ENCODE results near the gene MTHFSD. TPM values are rescaled to one million over a fixed set of nuclear protein-coding genes. Genes with fewer than 3 reads are reported as not detected.

The MTHFSD gene
- total and polyA plus RNA-seq, 2 donors (not counting 3 experiments of a cell fraction or from before 2014, with no cell fraction given) = 16.7 to 21.1 TPM

DNA sequence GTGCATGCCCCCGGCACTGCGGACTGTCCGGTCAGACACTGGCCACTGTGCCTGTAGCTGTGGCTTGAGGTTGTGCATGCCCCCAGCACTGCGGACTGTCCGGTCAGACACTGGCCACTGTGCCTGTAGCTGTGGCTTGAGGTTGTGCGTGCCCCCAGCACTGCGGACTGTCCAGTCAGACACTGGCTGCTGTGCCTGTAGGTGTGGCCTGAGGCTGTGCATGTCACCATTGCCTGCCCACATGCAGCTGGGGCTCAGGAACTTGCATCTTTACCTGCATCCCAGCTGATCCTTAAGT is 5.2 kb downstream of the MTHFSD start:
- no peak overlapping the region for H2AFZ ChIP-seq (ENCODE audit: low read depth, low read length)
- H3K27me3 ChIP-seq (ENCODE audit: control insufficient read depth in 2 of 2, insufficient read depth in 2 of 2, low read length in 2 of 2) = no peaks in the 10 kb centered on the region
- dilution Hi-C loops (cut with MboI; ENCODE audit: extremely low pct_ligation_motif_present, low sequenced_read_pairs) (no loop called here), intact Hi-C loops (cut with micrococcal nuclease) (no loop called here)
- H3K27ac ChIP-seq (ENCODE audit: insufficient read depth, low read depth, low read length) = no peak overlapping the region
- DNase-seq (ENCODE audit: low read depth, low spot score) (no peak), FAIRE-seq (no peak)
- peaks cover 2 to 8% of the 10 kb centered on the region in 2 experiments for H3K36me3 ChIP-seq (ENCODE audit: control insufficient read depth in 2 of 2, extremely low read depth in 1 of 2, insufficient read depth in 2 of 2, low read length in 2 of 2)
- CTCF ChIA-PET = interaction anchor here (1.2 kb wide), 1 partner anchor 26 kb away, joined by 3 read pairs; no protein-coding TSS in a partner anchor
- no peaks in the 10 kb centered on the region for H3K9me1 ChIP-seq (replicated peaks; ENCODE audit: control insufficient read depth, extremely low read depth, insufficient read depth, low read length)
- BruUV-seq (replicated peaks) = no TSS peak
- TF ChIP-seq, protein P1, sequence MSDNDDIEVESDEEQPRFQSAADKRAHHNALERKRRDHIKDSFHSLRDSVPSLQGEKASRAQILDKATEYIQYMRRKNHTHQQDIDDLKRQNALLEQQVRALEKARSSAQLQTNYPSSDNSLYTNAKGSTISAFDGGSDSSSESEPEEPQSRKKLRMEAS (IDR thresholded peaks at IDR 0.05; ENCODE audit: insufficient read depth, insufficient read length) = no peak
- TF ChIP-seq POLR2A (IDR thresholded peaks at IDR 0.05; ENCODE audit: low read depth, low read length) = no peak
- no peak overlapping the region for H3K4me3 ChIP-seq (replicated peaks in 1 of 3; ENCODE audit: insufficient read depth in 1 of 3, low read depth in 1 of 3, low read length in 3 of 3)
- H3K9me3 ChIP-seq (replicated peaks; ENCODE audit: control insufficient read depth, insufficient read depth, low read length) = no peaks in the 10 kb centered on the region
- H3K4me2 ChIP-seq (ENCODE audit: insufficient read depth, low read length) = no peak overlapping the region
- POLR2A ChIA-PET = no interaction called here
- H3K79me2 ChIP-seq (ENCODE audit: control insufficient read depth, insufficient read depth, low read length) = peaks cover 12% of the 10 kb centered on the region
- no peaks in the 10 kb centered on the region for H4K20me1 ChIP-seq (replicated peaks; ENCODE audit: control insufficient read depth, extremely low read depth, insufficient read depth, low read length)
- no peak overlapping the region for H3K9ac ChIP-seq (replicated peaks; ENCODE audit: extremely low read depth, insufficient read depth, low read length)
- peaks cover 6% of the 10 kb centered on the region for H3K4me1 ChIP-seq (ENCODE audit: control insufficient read depth, extremely low read depth, insufficient read depth, low read length)

DNA sequence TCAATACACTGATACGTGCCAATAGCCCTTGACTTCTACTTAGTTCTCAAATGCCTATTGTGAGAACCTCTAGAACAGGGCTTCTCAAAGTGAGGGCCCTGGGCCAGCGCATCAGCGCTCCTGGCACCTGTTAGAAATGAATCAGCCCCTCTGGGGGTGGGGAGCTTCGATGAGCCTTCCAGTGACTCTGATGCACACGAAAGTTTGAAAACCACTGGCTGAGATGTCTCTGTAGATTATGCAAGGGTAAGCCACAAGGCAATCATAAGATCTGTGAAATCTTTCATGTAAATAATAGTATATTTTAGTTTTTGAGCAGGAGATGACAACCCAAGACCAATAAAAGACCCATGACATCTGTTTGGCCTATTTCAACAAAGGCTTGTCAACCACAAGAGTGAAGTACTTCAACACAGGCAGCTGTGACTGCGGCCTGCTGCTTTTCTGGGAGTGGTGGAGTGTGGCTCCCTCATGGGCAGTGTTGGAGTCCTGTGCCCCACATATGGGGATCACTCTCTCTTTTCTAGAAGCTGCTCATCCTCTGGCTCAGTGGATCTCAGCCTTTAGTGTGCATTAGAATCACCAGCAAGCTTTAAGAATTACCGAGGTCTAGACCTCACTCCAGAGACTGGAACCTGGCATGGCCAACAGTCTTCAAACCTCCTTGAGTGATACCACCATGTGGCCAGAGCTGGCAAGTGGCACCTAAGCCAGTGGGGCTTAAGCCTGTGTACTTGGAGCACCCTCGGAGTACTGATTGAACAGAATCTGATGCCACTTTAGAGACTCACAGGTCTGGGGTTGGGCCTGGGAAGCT is 5.8 kb downstream of the MTHFSD start:
- FAIRE-seq = no peak
- intact Hi-C loops (cut with micrococcal nuclease) = no loop called here

More for the DNA sequence above, 5.8 kb downstream of the MTHFSD start:
- Histone ChIP-seq H2AFZ (ENCODE audit: low read depth, low read length) (no peak overlapping the region), H3K36me3 (ENCODE audit: control insufficient read depth in 2 of 2, extremely low read depth in 1 of 2, insufficient read depth in 2 of 2, low read length in 2 of 2) (peaks cover 2 to 8% of the 10 kb centered on the region in 2 experiments), H3K9ac (replicated peaks; ENCODE audit: extremely low read depth, insufficient read depth, low read length) (no peak overlapping the region), H3K4me1 (ENCODE audit: control insufficient read depth, extremely low read depth, insufficient read depth, low read length) (peaks cover 3% of the 10 kb centered on the region), H3K9me1 (replicated peaks; ENCODE audit: control insufficient read depth, extremely low read depth, insufficient read depth, low read length) (no peaks in the 10 kb centered on the region), H3K4me3 (replicated peaks in 1 of 3; ENCODE audit: insufficient read depth in 1 of 3, low read depth in 1 of 3, low read length in 3 of 3) (no peak overlapping the region), H3K27me3 (ENCODE audit: control insufficient read depth in 2 of 2, insufficient read depth in 2 of 2, low read length in 2 of 2) (no peaks in the 10 kb centered on the region), H4K20me1 (replicated peaks; ENCODE audit: control insufficient read depth, extremely low read depth, insufficient read depth, low read length) (no peaks in the 10 kb centered on the region), H3K9me3 (replicated peaks; ENCODE audit: control insufficient read depth, insufficient read depth, low read length) (no peaks in the 10 kb centered on the region), H3K79me2 (ENCODE audit: control insufficient read depth, insufficient read depth, low read length) (peaks cover 6% of the 10 kb centered on the region), H3K27ac (ENCODE audit: insufficient read depth, low read depth, low read length) (no peak overlapping the region), H3K4me2 (ENCODE audit: insufficient read depth, low read length) (no peak overlapping the region)
- no TSS peak for BruUV-seq (replicated peaks)
- no peak for DNase-seq (ENCODE audit: low read depth, low spot score)
- ChIA-PET CTCF (interaction anchor here (0.6 to 1.2 kb wide), 2 partner anchors 27 to 468 kb away, joined by 3 to 4 read pairs; no protein-coding TSS in a partner anchor), POLR2A (interaction anchor here (0.5 kb wide), 1 partner anchor 1213 kb away, joined by 3 read pairs; no protein-coding TSS in a partner anchor)
- dilution Hi-C loops (cut with MboI; ENCODE audit: extremely low pct_ligation_motif_present, low sequenced_read_pairs) = no loop called here
- TF ChIP-seq FOS (IDR thresholded peaks at IDR 0.05; ENCODE audit: borderline replicate concordance, insufficient read depth, low read length) (no peak), POLR2A (IDR thresholded peaks at IDR 0.05; ENCODE audit: low read depth, low read length) (no peak), POLR2AphosphoS5 (IDR thresholded peaks at IDR 0.05; ENCODE audit: insufficient read depth, low read depth, low read length) (no peak), GATA2 (IDR thresholded peaks at IDR 0.05; ENCODE audit: insufficient read depth, insufficient read length, low read depth, low read length) (no peak)
- TF ChIP-seq, protein P2, sequence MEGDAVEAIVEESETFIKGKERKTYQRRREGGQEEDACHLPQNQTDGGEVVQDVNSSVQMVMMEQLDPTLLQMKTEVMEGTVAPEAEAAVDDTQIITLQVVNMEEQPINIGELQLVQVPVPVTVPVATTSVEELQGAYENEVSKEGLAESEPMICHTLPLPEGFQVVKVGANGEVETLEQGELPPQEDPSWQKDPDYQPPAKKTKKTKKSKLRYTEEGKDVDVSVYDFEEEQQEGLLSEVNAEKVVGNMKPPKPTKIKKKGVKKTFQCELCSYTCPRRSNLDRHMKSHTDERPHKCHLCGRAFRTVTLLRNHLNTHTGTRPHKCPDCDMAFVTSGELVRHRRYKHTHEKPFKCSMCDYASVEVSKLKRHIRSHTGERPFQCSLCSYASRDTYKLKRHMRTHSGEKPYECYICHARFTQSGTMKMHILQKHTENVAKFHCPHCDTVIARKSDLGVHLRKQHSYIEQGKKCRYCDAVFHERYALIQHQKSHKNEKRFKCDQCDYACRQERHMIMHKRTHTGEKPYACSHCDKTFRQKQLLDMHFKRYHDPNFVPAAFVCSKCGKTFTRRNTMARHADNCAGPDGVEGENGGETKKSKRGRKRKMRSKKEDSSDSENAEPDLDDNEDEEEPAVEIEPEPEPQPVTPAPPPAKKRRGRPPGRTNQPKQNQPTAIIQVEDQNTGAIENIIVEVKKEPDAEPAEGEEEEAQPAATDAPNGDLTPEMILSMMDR (IDR thresholded peaks at IDR 0.05; ENCODE audit: extremely low read depth in 1 of 2, insufficient read depth in 1 of 2, low read depth in 1 of 2, low read length in 2 of 2) = no peak
